GM19025 (cell line): Measurements from ENCODE around the gene TNC.

Experiments
- ATAC-seq: cut with Tn5 transposase; IDR thresholded peaks from one replicate; pipeline ENCODE4 v1.9.1; 2021; ENCODE audit warnings: mild to moderate bottlenecking, low read depth, moderate library complexity; ENCODE audit not compliant: unreplicated experiment

The TNC gene

DNA sequence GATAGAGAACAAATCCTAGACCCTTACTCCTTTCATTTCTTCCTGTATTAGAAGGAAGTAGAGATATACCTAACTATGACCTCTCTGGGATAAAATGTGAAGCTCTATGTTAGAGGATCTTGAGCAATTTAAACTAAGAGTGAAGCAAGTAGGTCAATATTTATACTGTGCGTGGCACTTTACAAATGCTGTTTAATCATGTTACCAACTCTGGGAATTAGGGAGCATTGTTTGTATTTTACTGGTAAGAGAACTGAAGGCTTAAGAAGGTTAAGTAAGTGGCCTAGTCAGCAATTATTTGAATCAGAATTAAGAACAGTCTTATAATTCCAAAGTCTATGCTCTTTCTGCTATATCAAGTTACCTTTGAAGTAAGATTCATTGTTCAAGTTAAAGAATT lies 12.0 kb downstream of the TNC start:
- no peak for ATAC-seq

DNA sequence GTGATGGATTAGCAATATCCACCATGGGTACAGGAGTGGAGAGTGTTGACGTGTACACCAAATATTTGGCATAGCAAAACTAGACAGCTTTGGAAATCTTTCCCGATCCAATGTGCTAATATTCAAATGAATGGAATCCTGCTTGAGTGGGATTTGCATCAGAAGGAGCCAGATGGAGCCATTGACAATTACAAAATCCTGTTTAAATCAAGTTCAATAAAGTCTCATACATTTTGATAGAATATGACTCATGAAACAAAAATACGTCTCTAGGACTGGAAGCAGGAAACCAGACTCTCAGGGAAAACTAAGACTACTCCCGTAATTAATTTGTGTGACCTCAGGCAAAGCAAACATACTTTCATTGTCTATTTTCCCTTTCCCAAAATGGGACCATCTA lies 13.0 kb downstream of the TNC start:
- ATAC-seq: no peak

DNA sequence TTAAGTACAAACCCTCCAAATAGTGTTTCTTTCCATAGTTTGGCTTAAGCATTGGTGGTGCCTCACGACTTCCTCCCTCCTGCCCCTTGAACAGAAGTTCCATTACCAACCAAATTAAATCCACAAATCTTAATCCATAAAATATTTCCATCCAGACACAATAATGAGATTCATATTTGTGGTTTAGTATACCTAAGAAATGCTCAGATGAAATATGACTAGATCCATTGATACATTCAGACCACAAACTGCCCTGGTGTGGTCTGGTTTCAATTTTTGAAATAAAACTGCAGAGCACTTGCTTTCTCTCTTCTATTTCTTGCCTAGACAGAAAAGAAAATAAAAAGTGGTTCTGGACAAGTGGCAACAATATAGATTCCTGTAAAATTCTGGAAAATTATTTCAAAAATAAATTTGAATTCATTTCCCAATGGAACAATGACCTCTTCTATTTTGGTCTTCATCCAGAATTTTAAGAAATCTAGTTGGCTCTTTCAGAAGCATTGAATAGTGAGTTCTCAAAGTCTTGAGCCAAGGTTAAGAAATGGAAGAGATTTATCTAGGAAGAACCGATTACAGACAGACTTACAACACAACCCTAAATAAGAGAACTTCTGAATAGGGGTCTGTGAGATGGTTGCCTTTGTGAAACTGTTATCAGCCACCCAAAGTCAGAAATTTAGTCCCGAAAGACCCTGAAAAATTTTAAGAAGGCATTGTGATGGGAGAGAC lies 14.0 kb downstream of the TNC start:
- no peak for ATAC-seq

DNA sequence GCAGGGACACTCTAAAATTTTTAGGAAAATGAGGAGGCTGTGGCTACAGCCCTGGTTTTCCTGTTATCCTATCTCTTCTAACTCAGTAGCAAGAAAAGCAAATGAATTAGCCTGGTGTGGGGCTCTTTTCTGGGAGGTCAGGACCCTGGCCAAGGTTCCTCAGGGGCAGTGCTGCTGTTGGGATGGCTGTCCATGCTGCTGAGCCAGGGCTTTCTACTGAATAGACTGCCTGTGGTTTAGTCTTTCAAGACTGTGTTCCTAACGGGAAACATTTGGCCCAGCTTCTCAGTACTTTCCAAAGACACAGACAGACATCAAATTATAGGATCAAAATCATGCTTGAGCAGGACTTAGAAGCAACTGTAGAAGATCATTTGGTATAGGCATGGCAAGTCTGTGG lies 18.1 kb downstream of the TNC start:
- ATAC-seq: no peak

DNA sequence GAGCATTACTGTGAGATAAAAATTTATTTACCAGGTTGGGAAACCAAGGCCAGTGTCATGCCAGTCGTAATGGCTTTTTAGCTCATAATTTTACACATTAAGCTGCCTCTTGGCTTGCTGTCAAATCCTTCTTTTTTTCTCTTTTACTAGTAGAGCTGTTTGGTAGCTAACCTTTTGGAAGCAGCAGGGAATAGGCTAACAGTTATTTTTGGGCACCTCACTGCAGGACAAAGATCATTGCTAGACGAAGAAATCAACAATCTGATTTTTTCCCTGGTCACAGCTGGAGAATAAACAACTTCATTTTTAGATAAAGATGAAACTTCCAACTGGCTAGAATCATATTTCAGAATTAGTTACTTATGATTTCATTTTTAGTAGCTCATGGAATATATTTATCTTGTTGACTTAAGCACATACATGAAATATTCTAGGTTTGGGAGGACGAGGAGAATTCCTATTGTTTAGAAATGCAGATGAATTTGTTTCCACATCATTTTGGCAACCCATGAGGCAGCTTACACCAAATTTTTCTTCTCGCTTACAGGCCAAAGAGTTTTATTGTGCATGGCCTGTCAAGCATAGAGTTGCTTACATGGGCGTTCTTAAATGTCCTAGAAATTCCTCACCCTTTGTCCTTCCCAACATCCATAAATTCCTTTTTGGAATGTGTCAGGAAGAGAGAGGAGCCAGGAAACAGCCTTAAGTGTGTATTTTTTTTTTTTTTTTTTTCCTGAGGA lies 19.6 kb downstream of the TNC start:
- ATAC-seq: no peak

DNA sequence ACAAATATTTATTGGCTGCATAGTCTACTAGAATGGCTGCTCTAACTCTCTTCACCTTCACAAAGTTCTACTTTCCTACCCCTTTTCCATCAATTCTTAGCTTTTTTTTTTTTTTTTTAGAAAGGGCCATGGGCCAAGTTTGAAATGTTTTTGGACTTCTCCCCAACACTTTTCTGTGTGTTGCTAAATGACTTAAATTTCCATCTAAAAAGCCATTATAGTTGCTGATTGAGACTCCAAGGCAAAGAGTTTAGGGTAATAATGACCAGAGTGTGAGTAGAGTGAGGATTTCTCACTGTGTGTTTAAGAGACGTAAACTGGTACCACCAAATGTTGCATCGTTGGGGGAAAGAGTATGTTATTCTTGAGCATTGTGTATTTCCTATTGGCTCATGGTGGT lies 24.4 kb downstream of the TNC start:
- no peak for ATAC-seq

DNA sequence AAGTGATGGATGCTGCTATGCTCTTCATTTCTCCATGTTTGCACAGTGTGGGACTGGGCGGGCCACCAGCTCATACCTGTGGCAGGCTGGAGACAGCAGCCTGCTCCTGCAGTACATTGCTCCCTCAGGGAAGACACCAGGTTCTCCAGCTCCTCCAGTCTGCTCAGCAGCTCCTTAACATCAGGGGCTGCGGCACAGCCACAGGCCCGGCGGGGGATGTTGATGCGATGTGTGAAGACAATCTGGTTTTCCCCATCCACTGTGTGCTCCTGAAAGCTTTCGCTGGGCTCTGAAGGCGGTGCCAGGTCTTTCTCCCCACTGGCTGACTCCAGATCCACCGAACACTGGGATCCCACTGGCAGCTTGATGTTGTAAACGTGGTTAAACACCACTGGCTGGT lies 27.5 kb downstream of the TNC start:
- ATAC-seq: no peak

DNA sequence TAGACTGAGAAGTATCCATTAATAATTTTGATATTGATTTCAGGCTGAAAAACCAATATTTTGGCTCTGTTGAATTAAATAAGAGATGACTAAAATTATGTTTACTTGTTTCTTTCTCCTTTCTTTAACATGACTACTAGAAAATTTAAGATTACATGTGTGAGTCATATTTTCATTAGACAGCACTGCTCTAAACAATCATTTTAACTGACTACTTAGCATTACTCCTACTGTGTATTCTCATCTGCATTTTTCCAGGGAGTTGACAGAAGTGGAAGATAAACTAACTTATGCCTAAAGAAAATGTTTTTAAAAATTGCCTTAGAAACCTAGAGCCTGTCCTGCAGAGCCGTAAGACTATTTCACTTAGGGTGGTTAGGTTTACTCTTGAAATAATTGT lies 29.1 kb downstream of the TNC start:
- ATAC-seq: no peak

DNA sequence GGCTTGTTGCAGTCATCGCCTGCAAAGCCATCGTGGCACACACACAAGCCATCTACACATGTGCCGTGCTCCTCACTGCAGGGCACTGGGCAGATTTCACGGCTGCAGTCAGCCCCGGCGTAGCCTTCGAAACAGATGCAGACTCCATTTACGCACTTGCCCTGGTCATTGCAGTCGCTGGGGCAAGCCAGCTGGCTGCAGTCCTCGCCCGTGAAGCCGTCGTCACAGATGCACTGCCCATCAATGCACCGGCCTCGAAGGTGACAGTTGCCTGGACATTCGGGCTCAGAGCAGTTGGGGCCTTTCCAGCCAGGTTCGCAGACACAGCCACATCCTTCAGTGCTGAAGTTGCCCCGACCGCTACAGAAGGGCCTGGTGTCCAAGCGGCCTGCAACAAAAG lies 31.1 kb downstream of the TNC start:
- ATAC-seq: no peak

DNA sequence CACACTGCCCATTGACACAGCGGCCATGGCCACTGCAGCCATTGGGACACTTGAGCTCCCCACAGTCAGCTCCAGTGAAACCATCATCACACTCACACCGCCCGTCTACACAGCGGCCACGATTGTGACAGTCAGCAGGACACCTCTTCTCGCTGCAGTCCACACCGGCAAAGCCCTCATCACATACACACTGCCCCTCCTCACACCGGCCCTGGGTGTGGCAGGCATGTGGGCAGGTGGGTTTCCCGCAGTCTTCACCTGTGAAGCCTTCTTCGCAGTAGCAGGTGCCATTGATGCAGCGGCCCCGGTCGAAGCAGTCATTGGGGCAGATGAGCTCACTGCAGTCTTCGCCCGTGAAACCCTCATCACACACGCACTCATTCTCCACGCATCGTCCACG lies 31.5 kb downstream of the TNC start:
- ATAC-seq: no peak

DNA sequence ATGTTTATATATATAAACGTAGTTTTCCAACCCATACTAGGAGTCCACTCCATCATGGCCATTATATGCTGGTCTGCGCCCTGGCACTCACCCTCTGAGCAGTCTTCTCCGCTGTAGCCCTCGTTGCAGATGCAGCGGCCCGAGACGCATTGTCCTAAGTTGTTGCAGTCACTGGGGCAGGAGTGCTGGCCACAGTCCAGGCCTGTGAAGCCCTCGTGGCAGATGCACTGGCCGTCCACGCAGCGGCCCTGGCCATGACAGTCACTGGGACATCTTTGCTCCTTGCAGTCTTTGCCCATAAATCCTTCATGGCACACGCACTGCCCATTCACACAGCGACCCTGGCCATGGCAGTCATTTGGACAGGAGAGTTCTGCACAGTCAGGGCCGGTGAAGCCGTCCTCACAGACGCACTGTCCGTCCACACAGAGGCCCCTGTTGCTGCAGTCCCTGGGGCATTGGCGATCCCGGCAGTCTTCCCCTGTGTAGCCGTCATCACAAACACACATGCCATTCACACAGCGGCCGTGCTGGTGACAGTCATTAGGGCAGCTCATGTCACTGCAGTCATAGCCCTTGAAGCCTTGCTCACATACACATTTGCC lies 32.1 kb downstream of the TNC start:
- no peak for ATAC-seq

DNA sequence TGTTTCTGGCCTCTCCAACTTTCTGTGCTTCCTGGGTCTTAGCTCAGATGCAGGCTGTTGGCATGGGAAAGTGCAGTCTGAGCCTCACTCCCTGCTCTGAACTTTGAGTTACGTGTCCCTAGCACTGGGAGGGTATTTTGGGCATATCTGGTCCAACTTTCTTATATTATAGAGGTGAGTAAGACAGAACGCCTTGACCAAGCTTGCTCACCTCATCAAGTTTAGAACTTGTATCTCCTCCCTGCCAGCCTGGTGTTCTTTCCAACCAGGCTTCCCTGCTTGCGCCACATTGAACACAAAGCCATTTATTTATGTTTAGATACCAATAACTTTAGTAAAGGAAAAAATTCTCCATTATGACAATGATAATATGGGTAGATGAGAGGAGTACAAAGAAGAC lies 33.2 kb downstream of the TNC start:
- no peak for ATAC-seq

DNA sequence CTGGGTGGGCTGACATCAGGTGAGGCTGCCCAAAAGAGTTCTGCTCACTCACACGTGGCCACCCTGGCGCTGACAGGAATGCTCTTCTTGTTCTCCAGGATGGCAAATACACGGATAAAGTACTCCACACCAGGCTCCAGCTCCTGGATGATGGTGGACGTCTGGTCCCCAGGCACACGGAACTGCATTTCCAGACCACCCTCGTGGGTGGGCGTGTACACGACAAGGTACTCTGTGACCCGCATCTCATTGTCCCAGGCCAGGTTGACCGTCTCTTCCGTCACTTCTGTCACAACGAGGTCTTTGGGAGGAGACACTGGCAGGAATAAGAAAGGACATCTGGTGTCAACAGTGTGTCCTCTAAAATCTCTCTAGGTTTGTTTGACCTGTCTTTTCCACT lies 33.8 kb downstream of the TNC start:
- no peak for ATAC-seq

DNA sequence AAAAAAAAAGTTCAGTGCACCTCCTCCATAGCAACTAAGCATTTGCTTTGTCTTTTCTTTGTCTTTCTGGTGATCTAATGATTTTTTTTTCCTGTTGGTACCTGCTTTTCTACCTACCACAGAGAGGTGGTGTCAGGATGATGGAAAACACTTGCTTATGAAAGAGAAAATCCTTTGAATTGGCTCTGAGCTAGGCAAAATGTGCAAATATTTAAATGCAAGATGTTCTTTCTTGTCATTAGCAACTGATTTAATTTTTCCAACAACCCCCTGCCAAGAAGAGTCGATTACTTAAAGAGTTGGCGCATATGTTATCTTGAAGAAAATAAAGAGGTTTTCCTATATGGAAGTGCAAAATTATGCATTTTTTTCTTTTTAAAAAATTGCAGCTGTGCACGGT lies 37.7 kb downstream of the TNC start:
- ATAC-seq: no peak

DNA sequence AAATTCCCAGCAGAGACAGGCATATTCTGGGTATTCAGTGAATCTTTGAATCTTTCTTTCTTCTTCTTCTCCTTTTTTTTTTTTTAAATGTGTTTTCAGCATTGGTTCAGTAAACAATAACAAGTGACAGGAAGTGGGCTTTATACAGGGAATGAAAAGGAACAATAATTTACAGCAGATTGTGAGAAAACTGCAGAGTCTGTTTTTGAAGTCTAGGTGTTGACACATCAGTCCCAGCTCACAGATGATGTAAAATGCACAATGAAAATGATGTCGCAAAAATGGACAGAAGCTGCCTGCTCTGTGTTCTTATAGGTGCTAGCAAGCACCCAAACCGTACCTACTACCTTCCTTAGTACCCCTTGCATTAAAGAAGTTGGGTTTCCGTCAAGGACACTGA lies 38.8 kb downstream of the TNC start:
- no peak for ATAC-seq

DNA sequence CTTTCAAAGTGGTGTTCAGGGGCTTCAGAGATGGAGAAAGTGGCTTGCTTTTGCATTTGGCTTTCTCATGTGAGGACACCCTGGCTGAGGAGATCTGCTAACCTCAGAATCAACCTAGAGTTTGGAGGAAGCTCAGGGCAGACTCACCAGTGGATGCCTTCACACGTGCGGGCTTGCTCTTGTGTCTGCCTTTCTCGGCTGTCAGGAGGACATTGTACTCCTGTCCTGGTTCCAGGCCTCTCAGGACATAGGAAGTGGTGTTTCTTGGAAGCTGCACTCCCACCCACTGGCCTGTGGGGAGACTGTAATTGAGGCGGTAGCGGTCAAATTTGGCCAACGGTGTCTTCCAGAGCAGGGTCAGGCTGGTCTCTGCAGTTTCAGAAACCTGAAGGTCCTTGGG lies 44.5 kb downstream of the TNC start:
- no peak for ATAC-seq

DNA sequence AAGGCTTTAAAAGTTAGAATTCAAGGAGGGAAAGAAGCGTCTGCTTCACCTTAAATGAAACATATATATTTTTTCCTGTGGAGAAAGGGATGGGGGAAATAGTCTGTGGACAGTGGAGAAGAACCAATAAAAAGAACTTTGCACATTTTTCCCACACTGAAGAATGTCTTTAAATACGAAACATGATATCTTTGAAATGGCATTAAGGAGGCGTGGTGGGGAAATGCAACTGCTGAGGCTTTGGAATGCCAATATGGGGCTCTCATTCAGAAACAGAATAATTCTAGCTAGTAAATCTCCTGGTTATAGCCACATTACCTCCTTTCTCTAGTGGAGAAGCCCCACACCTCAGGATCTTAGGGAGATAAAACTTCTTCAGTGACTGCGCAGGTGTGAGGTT lies 46.8 kb downstream of the TNC start:
- no peak for ATAC-seq

DNA sequence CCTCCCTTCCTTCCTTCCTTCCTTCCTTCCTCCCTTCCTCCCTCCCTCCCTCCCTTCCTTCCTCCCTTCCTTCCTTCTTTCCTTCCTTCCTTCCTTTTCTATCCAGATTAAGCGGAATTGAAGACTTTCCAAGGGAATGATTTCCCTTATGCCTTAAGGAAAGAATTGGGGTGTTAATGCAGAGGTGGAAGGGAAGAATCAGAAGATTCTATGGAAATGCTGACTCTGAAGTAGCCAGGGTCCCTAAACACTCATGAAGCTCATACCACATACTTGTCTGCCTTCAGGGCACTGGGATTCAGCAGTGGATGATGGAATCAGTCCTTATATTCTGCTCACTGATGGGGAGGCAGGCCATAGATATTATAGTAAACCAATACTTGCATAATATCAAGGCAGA lies 48.2 kb downstream of the TNC start:
- no peak for ATAC-seq

DNA sequence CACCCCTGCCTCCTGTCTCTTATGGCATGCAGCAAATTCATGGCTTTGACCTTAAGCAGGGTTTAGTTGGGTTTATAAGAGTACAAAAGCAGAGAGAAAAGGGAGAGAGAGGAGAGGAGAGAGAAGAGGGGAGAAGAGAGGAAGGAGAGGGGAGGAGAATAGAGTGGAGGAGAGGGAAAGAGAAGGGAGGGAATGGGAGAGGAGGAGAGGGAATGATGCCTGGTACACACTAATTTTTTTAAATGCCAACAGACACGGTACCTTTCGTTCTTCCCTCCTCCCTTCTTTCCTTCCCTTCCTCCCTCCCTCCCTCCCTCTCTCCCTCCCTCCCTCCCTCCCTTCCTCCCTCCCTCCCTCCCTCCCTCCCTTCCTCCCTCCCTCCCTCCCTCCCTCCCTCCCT lies 48.7 kb downstream of the TNC start:
- ATAC-seq: no peak

DNA sequence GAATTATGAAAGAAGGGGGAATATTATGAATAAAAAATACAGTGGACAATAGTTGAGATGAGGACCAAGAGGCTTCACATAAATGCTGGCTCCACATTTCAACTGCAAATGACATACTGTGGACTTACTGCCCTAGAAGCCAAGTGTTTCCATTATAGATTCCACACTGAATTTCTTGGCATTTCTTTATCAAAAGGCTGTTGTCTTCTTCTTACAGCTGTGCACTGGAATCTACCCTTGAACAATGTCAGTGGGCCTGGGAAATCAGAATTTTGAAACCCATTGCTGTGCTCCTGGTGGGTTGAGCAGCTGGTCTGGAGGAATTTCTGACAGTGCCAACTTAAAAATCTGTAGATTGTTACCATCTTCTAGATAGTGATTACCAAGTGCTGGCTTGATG lies 49.9 kb downstream of the TNC start:
- no peak for ATAC-seq

DNA sequence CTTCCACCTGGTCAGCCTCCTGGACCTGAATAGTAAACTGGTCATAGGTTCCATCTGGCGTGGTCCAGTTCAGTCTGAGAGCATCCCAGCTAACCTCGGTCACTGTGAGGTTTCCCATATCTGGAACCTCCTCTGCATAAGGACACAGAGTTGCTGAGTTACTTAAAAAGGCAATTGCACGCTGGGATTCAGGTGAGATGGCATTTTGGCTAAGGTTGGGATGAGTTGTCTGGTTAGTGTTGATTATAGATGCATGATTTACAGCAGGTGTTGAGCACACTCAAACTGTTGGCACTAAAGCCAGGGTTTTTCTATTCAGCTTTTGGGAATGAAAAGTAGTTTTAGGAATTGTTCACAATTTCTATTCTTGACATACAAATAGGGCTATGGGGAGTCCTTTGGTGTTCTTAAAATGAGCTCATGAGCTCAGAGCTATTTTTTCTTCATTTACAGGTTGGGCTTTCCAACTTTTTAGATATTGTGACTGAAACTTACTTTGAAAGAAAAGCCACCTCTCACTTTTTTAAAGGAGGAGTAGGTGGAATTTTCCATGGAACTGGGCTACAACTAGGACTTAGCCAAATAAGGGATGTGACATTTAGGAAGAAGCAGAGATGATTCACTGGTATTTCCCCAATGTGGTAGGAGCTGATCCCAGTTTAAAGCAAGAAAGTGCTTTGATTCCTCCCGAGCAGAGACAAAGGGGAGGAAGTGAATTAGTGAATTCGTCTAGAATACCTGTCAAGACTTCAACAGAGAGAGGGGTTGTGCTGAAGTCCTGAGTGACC lies 54.7 kb downstream of the TNC start:
- no peak for ATAC-seq
